Ovary (tissue), 9 donors: ENCODE data around the gene GNG2. TPM values are rescaled to one million over a fixed set of nuclear protein-coding genes. Genes with fewer than 3 reads are reported as not detected.

Experiments used
- DNase-seq, 5 donors: peaks; one replicate each; pipeline ENCODE4 v3.0.0-alpha.2; 2019 to 2020
- H3K27ac ChIP-seq, 2 donors: fragments of 200-600 bp; one replicate each; pipeline versions ENCODE4 v1.5.1 to v1.8.0; 2019 to 2022
- H3K27me3 ChIP-seq: fragments of 200-600 bp; one replicate; pipeline ENCODE4 v1.8.0; 2022
- H3K36me3 ChIP-seq: fragments of 200-600 bp; sonication (generic); one replicate; pipeline ENCODE4 v1.5.1; 2019
- H3K4me1 ChIP-seq: one replicate; pipeline ENCODE4 v1.8.1; 2013; ENCODE audit warnings: mild to moderate bottlenecking, moderate library complexity; ENCODE audit not compliant: insufficient read depth
- H3K4me3 ChIP-seq: fragments of 200-600 bp; sonication (generic); one replicate; pipeline ENCODE4 v1.5.1; 2017
- H3K9me3 ChIP-seq, 2 donors: fragments of 200-600 bp in 1 of 2; sonication (generic) in 1 of 2; one replicate each; pipeline versions ENCODE4 v1.5.1 to v1.8.1; 2013 to 2019; ENCODE audit warnings: mild to moderate bottlenecking in 1 of 2, moderate library complexity in 1 of 2
- EP300 ChIP-seq: sonication (generic); formaldehyde crosslinking; IDR thresholded peaks from one replicate; pipeline ENCODE4 v1.6.1; 2017; ENCODE audit warnings: antibody characterized with exemption
- POLR2A ChIP-seq: fragments of 450-650 bp; IDR thresholded peaks from one replicate; pipeline ENCODE4 v1.6.1; 2017; ENCODE audit warnings: antibody characterized with exemption, mild to moderate bottlenecking, moderate library complexity
- WGBS, 3 donors: extraction: QIAGEN DNeasy Blood & Tissue Kit in 1 of 3; methylation state at CpG; one replicate each; pipeline versions ENCODE4 v1.1.5 to v1.1.7; 2013 to 2017; 5-methylcytosine and 5-hydroxymethylcytosine counted together
- intact Hi-C, 4 donors: fragments of 100-400 bp; cut with DNase I; formaldehyde crosslinking; loops; one replicate each; pipeline versions ENCODE4 v1.11.0 to v1.15.1; 2022 to 2023
- polyA plus RNA-seq, 2 donors: library from polyadenylated mRNA; stranded (reverse); fragments of 200-250 nt in 1 of 2; fragments of 350-450 nt in 1 of 2; fragmentation: Illumina TruSeq in 1 of 2; extraction: RNeasy Lipid Tissue Mini Kit (QIAGEN cat#74804) in 1 of 2; gene quantifications; one replicate each; pipeline ENCODE4 v1.2.3, GENCODE V29; 2013 to 2014
- total RNA-seq, 7 donors: library from RNA; depleted of rRNA in 2 of 7; stranded (reverse); fragments of >200 nt in 2 of 7; fragmentation: NEBNext Ultra II Directional in 3 of 7; extraction: Animal tissue kit (Norgen Biotek cat#: 25700) in 3 of 7; gene quantifications; one replicate each; pipeline versions ENCODE4 v1.1.0 to v1.2.4, GENCODE V29; 2016 to 2023
- TF ChIP-seq, protein P1 (sequence below), 3 donors: fragments of 450-650 bp in 2 of 3; fragments of 200-600 bp in 1 of 3; IDR thresholded peaks; one replicate each; pipeline versions ENCODE4 v1.5.1 to v1.8.0; 2016 to 2022; ENCODE audit warnings: antibody characterized with exemption in 3 of 3, mild to moderate bottlenecking in 1 of 3
- donor health status: DM: no; HTN: no; CAD: no; lungs with moderate emphysema.
- donor health status: DM: no; HTN: no; CAD: no.
- donor health status: Bipolar disorder and iron deficiency.
- donor health status: DM: yes; HTN: yes; CAD: no.
- donor health status: DM: no; HTN: no; CAD: no.
- donor health status: DM: yes; HTN: yes; CAD: no.

GNG2 gene
- total and polyA plus RNA-seq, 9 donors = 9.4 to 29.4 (median 11.4) TPM

DNA sequence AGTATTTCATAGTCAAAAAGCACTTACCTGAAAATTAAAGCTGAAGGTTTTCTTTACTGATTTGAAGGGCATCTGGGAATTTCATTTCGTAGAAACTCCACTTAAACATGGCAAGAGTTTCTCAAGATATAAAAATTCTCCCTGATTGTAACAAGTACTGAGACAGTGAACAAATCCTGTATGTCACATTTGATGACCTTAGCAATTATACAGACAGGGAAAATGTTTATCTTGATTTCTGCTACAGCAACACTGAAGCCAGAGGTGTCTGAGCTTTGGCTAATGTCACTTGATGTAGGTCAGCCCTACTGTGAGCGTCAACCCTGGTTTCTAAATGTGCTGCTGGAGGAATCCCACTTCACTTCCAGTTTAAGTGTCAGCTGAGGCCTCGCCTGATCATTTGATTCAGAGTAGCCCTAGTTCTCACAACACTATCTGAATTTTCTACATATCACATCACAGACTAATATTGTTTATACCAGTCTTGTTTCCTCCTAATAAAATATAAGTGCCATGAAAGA lies 149.8 kb downstream of the GNG2 start:
- peaks cover 12% of the 10 kb centered on the region for H3K4me1 ChIP-seq
- H3K27me3 ChIP-seq = no peaks in the 10 kb centered on the region
- H3K36me3 ChIP-seq = no peaks in the 10 kb centered on the region
- WGBS, 3 donors = 75 to 90% (median 76%) methylated on average over 3 of the region's 3 CpGs
- no peak for DNase-seq
- intact Hi-C loops = no loop called here
- H3K27ac ChIP-seq = no peak overlapping the region
- TF ChIP-seq EP300 (no peak), POLR2A (no peak)
- TF ChIP-seq, protein P1, sequence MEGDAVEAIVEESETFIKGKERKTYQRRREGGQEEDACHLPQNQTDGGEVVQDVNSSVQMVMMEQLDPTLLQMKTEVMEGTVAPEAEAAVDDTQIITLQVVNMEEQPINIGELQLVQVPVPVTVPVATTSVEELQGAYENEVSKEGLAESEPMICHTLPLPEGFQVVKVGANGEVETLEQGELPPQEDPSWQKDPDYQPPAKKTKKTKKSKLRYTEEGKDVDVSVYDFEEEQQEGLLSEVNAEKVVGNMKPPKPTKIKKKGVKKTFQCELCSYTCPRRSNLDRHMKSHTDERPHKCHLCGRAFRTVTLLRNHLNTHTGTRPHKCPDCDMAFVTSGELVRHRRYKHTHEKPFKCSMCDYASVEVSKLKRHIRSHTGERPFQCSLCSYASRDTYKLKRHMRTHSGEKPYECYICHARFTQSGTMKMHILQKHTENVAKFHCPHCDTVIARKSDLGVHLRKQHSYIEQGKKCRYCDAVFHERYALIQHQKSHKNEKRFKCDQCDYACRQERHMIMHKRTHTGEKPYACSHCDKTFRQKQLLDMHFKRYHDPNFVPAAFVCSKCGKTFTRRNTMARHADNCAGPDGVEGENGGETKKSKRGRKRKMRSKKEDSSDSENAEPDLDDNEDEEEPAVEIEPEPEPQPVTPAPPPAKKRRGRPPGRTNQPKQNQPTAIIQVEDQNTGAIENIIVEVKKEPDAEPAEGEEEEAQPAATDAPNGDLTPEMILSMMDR (IDR thresholded peaks at IDR 0.05) = no peak
- H3K9me3 ChIP-seq = no peaks in the 10 kb centered on the region
- no peak overlapping the region for H3K4me3 ChIP-seq

GRCh38 chr14:52011523-52011922 lies 151.1 kb downstream of the GNG2 start:
- Histone ChIP-seq H3K36me3 (no peaks in the 10 kb centered on the region), H3K4me1 (peaks cover 12% of the 10 kb centered on the region), H3K4me3 (no peak overlapping the region), H3K27ac (no peak overlapping the region), H3K9me3 (no peaks in the 10 kb centered on the region), H3K27me3 (no peaks in the 10 kb centered on the region)
- DNase-seq = no peak
- no peak for TF ChIP-seq EP300
- TF ChIP-seq POLR2A = no peak
- TF ChIP-seq, protein P1 (IDR thresholded peaks at IDR 0.05) = no peak
- intact Hi-C loops = no loop called here
- WGBS, 3 donors = 88 to 94% (median 89%) methylated on average over 9 of the region's 9 CpGs

DNA sequence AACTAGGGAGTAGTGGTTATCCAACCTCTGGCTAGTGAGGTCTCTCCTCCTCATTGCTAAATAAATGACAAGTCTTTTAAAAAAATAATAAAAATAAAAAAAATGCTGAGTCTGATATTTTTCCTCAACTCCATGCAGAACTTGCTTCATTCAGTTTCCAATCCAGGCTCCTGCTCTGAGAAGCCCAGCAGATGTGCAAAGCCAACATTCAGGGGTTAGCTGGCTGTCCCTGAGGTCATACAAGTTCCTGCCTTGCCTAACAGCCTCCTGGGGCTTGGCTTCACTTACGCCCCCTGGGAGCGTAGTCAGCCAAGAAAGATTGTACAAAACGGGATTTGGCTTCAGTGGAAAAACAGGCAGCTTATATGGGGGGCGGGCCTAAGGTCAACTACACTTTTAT lies 152.2 kb downstream of the GNG2 start:
- Histone ChIP-seq H3K36me3 (no peaks in the 10 kb centered on the region), H3K27ac (no peak overlapping the region), H3K4me1 (peaks cover 12% of the 10 kb centered on the region), H3K9me3 (no peaks in the 10 kb centered on the region), H3K4me3 (no peak overlapping the region), H3K27me3 (no peaks in the 10 kb centered on the region)
- DNase-seq = peak in 4 of 5 donors; percentile 47 to 68 (median 54)
- WGBS, 3 donors = 23 to 39% (median 32%) methylated on average over 4 of the region's 4 CpGs
- intact Hi-C loops = no loop called here
- no peak for TF ChIP-seq EP300
- no peak for TF ChIP-seq POLR2A
- TF ChIP-seq, protein P1 (IDR thresholded peaks at IDR 0.05) = no peak

DNA sequence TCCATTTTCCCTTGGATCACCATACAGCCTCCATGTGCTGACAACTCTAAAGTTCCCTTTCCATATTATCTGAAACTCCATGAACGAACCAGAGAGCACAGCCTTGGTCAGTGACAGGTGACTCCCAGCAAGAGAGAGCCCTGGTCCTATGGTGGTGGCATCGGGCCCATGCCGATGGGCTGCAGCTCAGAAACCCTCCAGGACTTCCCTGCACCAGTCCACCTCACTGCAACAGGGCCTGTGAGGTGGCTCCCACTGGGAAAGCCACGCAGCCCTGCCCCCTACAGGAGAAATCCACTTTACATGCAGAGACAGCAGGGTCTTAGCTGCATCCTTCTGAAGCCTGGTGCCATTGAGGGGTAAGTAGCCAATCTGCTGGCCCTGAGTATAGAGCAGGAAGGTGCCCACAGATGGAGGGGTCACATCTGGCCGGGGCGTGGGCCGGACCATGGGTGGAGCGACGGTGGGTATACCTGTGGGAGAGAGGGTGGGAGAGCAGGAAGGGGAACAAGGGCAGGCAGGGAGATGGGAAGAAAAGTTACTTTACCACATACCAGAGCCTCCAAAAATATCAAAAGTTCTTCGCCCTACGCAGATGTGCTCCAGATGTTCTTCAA lies 153.7 kb downstream of the GNG2 start:
- TF ChIP-seq POLR2A (no peak), EP300 (no peak)
- TF ChIP-seq, protein P1 (IDR thresholded peaks at IDR 0.05) = no peak
- intact Hi-C loops = no loop called here
- no peaks in the 10 kb centered on the region for H3K27me3 ChIP-seq
- WGBS, 3 donors = 77 to 85% (median 78%) methylated on average over 11 of the region's 11 CpGs
- H3K4me1 ChIP-seq = peaks cover 7% of the 10 kb centered on the region
- no peak for DNase-seq
- H3K36me3 ChIP-seq = no peaks in the 10 kb centered on the region
- no peaks in the 10 kb centered on the region for H3K9me3 ChIP-seq
- no peak overlapping the region for H3K4me3 ChIP-seq
- H3K27ac ChIP-seq = no peak overlapping the region
